ENCODE measurements around the gene WDR33. TPM values are rescaled to one million over a fixed set of nuclear protein-coding genes. Genes with fewer than 3 reads are reported as not detected.
"Not testable (repeated sequence)": the region's sequence is repeated elsewhere in the genome, so short reads cannot be mapped to it uniquely, and the experiment has no call there.

Gene WDR33
- total RNA-seq, 6 donors from 2014 or later, result 33.7 to 76.3 (median 47.5) TPM

DNA sequence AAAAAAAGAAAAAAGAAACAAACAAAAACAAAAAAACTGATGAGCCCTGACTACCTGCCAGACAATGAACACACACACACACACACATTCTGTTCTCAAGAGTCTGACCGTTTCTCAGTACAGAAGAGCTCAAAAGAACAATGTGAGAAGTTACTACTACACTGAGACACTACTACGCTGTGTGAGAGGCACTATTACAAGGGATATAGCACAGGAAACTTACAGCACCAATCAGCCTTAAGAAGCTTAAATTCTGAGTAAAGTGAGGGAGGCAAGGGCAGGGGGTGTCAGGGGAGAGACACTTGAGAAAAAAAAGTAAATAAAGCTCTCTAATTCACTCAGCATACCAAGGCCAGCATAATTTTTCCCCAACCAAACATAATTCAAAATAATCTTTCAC is 32.5 kb downstream of the WDR33 start:
- H3K4me1 ChIP-seq, result peaks cover 0 to 15% (median 3%) of the 10 kb centered on the region in 4 donors
- 56 to 82% methylated on average over 2 of the region's 2 CpGs for WGBS, 2 donors
- TF ChIP-seq POLR2AphosphoS5 (IDR thresholded peaks at IDR 0.05), result no peak
- no peak for TF ChIP-seq EP300 (IDR thresholded peaks at IDR 0.05)
- TF ChIP-seq, protein P1, sequence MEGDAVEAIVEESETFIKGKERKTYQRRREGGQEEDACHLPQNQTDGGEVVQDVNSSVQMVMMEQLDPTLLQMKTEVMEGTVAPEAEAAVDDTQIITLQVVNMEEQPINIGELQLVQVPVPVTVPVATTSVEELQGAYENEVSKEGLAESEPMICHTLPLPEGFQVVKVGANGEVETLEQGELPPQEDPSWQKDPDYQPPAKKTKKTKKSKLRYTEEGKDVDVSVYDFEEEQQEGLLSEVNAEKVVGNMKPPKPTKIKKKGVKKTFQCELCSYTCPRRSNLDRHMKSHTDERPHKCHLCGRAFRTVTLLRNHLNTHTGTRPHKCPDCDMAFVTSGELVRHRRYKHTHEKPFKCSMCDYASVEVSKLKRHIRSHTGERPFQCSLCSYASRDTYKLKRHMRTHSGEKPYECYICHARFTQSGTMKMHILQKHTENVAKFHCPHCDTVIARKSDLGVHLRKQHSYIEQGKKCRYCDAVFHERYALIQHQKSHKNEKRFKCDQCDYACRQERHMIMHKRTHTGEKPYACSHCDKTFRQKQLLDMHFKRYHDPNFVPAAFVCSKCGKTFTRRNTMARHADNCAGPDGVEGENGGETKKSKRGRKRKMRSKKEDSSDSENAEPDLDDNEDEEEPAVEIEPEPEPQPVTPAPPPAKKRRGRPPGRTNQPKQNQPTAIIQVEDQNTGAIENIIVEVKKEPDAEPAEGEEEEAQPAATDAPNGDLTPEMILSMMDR (IDR thresholded peaks at IDR 0.05), result no peak
- TF ChIP-seq POLR2A (IDR thresholded peaks at IDR 0.05), result no peak
- DNase-seq (no peak), ATAC-seq (ENCODE audit: low FRiP score in 2 of 2) (no peak)
- H3K36me3 ChIP-seq, result no peaks in the 10 kb centered on the region
- no peaks in the 10 kb centered on the region for H3K9me3 ChIP-seq
- H3K27ac ChIP-seq, result no peak overlapping the region
- no peaks in the 10 kb centered on the region for H3K27me3 ChIP-seq
- H3K4me3 ChIP-seq, result no peak overlapping the region

DNA sequence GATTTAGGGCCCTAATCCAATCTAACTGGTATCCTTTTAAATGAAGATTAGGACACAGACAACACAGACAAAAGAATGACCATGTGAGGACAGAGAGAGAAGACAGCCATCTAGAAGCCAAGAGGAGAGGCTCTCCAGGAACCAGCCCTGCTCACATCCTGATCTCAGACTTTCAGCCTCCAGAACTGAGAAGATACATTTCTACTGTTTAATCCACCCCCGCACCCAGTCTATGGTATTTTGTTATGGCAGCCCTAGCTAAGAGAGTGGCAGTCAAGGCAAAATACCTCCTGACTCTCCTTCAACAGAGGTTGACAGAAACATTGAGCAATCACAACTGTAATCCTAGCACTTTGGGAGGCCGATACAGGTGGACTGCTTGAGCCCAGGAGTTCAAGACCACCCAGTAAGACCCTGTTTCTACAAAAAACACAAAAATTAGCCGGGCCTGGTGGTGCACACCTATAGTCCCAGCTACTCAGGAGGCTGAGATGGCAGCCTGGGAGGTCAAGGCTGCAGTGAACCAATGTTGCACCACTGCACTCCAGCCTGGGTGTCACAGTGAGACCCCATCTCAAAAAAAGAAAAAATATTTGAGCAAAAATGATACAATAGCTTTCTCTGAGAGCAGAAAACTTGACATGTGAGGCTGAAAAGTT is 34.7 kb downstream of the WDR33 start:
- H3K4me3 ChIP-seq, result no peak overlapping the region
- H3K4me1 ChIP-seq, result peaks cover 0 to 15% (median 3%) of the 10 kb centered on the region in 4 donors
- no peaks in the 10 kb centered on the region for H3K27me3 ChIP-seq
- H3K9me3 ChIP-seq, result no peaks in the 10 kb centered on the region
- WGBS, 2 donors, result 84 to 87% methylated on average over 3 of the region's 3 CpGs
- DNase-seq, result no peak
- H3K27ac ChIP-seq, result no peak overlapping the region
- no peak for ATAC-seq (ENCODE audit: low FRiP score in 2 of 2)
- peaks cover 0 to under 1% (median 0%) of the 10 kb centered on the region in 4 donors for H3K36me3 ChIP-seq
- TF ChIP-seq POLR2AphosphoS5 (IDR thresholded peaks at IDR 0.05), result no peak

- Histone ChIP-seq H3K36me3 (peaks cover 0 to 31% (median 11%) of the 10 kb centered on the region in 4 donors), H3K4me3 (no peak overlapping the region), H3K4me1 (peaks cover 0 to 7% (median 2%) of the 10 kb centered on the region in 4 donors), H3K27me3 (no peaks in the 10 kb centered on the region), H3K9me3 (no peaks in the 10 kb centered on the region), H3K27ac (no peak overlapping the region)
- peak in 1 of 2 donors; percentile 68 for ATAC-seq (ENCODE audit: low FRiP score in 2 of 2)
- no peak for DNase-seq
- TF ChIP-seq POLR2AphosphoS5 (IDR thresholded peaks at IDR 0.05) (no peak), EP300 (IDR thresholded peaks at IDR 0.05) (no peak)
- 92 to 93% methylated on average over 2 of the region's 2 CpGs for WGBS, 2 donors
Measured at GRCh38 chr2:127771756-127772155, 39.2 kb downstream of the WDR33 start.

- ATAC-seq (ENCODE audit: low FRiP score in 2 of 2), result peak in 1 of 2 donors; percentile 77
- DNase-seq, result no peak
- H3K36me3 ChIP-seq, result peaks cover 0 to 37% (median 14%) of the 10 kb centered on the region in 4 donors
- no peak overlapping the region for H3K4me3 ChIP-seq
- no peaks in the 10 kb centered on the region for H3K27me3 ChIP-seq
- peaks cover 0 to under 1% (median 0%) of the 10 kb centered on the region in 4 donors for H3K4me1 ChIP-seq
- H3K9me3 ChIP-seq, result no peaks in the 10 kb centered on the region
- H3K27ac ChIP-seq, result no peak overlapping the region
- WGBS, 2 donors, result 82 to 87% methylated on average over 9 of the region's 9 CpGs
- TF ChIP-seq, protein P1 (IDR thresholded peaks at IDR 0.05), result no peak
Measured at GRCh38 chr2:127770973-127771735, 39.8 kb downstream of the WDR33 start.

DNA sequence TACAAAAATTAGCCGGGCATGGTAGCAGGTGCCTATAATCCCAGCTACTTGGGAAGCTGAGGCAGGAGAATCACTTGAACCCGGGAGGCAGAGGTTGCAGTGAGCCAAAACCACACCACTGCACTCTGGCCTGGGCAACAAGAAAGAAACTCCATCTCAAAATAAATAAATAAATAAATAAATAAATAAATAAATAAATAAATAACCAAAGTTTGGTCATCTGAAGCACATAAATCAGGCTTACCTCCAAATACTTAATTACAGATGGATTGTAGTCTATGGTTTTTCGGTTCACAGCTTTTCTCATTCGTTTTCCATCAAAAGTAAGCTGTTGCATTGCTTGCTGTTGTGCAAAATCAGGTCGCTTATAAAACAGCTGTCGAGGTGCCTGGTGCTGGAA is 40.4 kb downstream of the WDR33 start:
- 96 to 97% methylated on average over 6 of the region's 6 CpGs for WGBS, 2 donors
- H3K4me1 ChIP-seq, result not testable (repeated sequence)

GRCh38 chr2:127769587-127769986 is 41.4 kb downstream of the WDR33 start:
- peaks cover 4 to 53% (median 21%) of the 10 kb centered on the region in 4 donors for H3K36me3 ChIP-seq

More for the DNA sequence above, 40.4 kb downstream of the WDR33 start:
- H3K27me3 ChIP-seq; ATAC-seq (ENCODE audit: low FRiP score in 2 of 2); H3K9me3 ChIP-seq; DNase-seq; H3K27ac ChIP-seq; H3K4me3 ChIP-seq: not testable (repeated sequence)
- H3K36me3 ChIP-seq, result peaks cover 0 to 43% (median 15%) of the 10 kb centered on the region in 4 donors

More at GRCh38 chr2:127769587-127769986, 41.4 kb downstream of the WDR33 start:
- Histone ChIP-seq H3K27me3 (no peaks in the 10 kb centered on the region), H3K4me1 (no peaks in the 10 kb centered on the region), H3K27ac (no peak overlapping the region), H3K9me3 (no peaks in the 10 kb centered on the region), H3K4me3 (no peak overlapping the region)
- DNase-seq (no peak), ATAC-seq (ENCODE audit: low FRiP score in 2 of 2) (no peak)
- no peak for TF ChIP-seq POLR2AphosphoS5 (IDR thresholded peaks at IDR 0.05)
- TF ChIP-seq EP300 (IDR thresholded peaks at IDR 0.05), result no peak
- TF ChIP-seq, protein P1 (IDR thresholded peaks at IDR 0.05), result no peak
- no peak for TF ChIP-seq POLR2A (IDR thresholded peaks at IDR 0.05)
- 93 to 97% methylated on average over 2 of the region's 2 CpGs for WGBS, 2 donors
